ENCODE data around the gene FUS. TPM values are rescaled to one million over a fixed set of nuclear protein-coding genes. Genes with fewer than 3 reads are reported as not detected.
A peak's percentile ranks its signal among the peaks of the same experiment; 100 is the strongest.
"Not testable (repeated sequence)": the region's sequence is repeated elsewhere in the genome, so short reads cannot be mapped to it uniquely, and the experiment has no call there.

The FUS gene
- total and polyA plus RNA-seq, 4 experiments from 2014 or later = 88.1 to 536 (median 332) TPM

DNA sequence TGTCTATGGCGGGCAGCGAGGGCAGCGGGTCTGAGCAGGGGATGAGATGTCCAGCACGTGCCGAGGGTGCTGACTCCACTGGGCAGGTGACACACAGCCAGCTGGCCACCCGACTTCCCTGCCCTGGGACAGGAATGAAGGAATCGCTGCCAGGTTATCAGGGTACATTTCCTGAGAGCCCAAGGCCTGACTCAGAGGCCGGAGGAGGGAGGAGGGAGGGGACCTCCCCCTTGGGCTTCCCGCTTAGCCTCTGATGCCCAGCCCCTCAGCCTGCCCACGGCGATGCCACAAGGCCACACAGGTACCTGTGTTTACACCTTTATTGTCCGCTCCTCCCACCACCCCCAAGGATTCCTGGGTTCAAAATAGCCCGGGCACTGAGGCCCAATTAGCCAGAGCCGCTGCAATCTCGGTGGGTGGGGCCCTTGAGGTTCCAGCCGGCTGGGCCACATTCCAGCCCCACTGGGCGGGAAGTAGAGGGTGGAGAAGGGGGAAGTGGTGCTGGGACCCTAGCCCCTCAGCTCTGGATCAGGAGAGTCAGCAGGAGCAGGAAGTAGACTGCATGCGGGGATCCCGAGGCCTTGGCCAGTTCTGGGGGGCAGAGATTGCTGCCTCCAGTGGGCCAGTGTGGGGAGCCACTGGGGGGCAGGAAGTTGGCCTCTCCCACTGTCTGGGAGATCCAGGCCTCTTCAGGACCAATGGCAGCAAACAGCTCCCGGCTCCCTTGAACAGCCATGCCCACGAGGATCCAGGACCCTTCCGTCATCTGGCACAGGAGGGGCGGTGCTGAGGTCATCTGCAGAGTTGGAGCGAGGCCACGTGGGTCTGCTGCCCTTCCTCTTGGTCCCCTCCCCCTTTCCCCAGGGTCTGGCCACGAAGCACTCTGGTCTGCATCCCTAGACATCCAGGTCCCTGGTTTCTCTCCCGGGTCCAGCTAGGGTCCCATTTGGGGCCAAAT, 41.0 kb upstream of the FUS start:
- ChIA-PET CTCF (ENCODE audit: partially characterized antibody) (no interaction called here), POLR2A (ENCODE audit: partially characterized antibody) (interaction anchor here (0.6 to 6.0 kb wide), 3 partner anchors 8 to 41 kb away, joined by 3 to 121 read pairs (median 3); partner anchors contain the start of genes FUS and KAT8)
- Histone ChIP-seq H3K27ac (ENCODE audit: low read depth, low read length) (no peak overlapping the region), H3K4me1 (ENCODE audit: insufficient read depth, low read length) (peaks cover 15% of the 10 kb centered on the region), H3K27me3 (ENCODE audit: insufficient read depth, low read length) (no peaks in the 10 kb centered on the region), H3K4me3 (ENCODE audit: low read length in 2 of 2) (no peak overlapping the region), H3K36me3 (ENCODE audit: insufficient read depth, low read length) (no peaks in the 10 kb centered on the region), H3K9me3 (ENCODE audit: control insufficient read depth in 1 of 2, low read length in 2 of 2) (no peaks in the 10 kb centered on the region)
- no peak for DNase-seq
- no peaks in the 10 kb centered on the region for H3K27me3 Mint-ChIP-seq
- no peaks in the 10 kb centered on the region for H3K36me3 Mint-ChIP-seq
- no peak overlapping the region for H3K4me3 Mint-ChIP-seq
- intact Hi-C loops (cut with micrococcal nuclease) = no loop called here
- peak overlapping the region in 2 of 7 donors; percentile 8 to 30 for H3K27ac Mint-ChIP-seq
- H3K4me1 Mint-ChIP-seq = peaks cover 3 to 14% (median 10%) of the 10 kb centered on the region in 4 donors
- no peaks in the 10 kb centered on the region for H3K9me3 Mint-ChIP-seq

DNA sequence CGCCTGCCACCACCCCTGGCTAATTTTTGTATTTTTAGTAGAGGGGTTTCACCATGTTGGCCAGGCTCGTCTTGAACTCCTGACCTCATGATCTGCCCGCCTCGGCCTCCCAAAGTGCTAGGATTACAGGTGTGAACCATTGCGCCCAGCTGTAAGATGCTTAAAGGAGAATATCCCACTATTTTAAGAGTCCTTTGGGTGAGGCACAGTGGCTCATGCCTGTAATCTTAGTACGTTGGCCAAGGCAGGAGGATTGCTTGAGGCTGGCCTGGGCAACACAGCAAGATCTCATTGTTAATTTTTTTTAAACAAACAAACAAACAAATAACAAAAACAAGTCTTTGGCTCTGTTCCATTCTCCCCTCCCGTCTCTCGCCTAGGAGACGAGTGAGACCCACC, 38.9 kb upstream of the FUS start:
- intact Hi-C loops (cut with micrococcal nuclease) = not testable (repeated sequence)
- POLR2A ChIA-PET (ENCODE audit: partially characterized antibody) = interaction anchor here (1.8 to 6.0 kb wide), 7 partner anchors 8 to 192 kb away, joined by 5 to 195 read pairs (median 10); partner anchors contain the start of genes FUS, HSD3B7, KAT8 and ORAI3

DNA sequence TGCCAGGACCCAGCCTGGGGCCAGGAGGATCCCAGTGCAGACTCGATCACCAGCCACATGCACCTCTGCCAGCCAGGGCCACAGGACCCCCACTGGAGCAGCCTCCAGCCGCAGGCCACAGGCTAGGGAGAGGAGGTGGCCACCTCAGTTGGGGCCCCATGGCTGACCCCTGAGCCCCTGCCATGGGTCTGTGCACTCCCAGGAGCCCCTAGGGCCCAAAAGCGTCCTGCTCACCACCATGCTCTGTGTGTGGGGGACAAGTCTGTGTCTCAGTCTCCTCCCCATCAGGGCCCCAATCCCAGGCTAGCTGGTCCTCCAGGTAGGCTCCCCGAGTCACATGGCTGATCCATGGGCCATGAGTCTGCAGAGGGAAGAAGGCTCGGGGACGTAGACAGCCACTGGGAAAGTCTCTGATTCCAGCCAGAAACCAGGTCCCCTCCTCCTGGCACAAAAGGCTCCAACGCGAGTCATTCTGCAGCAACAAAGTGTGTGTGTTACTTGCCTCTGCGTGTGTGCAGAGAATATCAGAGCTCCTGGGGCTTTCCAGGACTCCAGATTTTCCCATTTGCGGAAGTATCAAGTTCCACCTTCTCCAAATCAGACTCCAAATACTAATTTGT, 38.3 kb upstream of the FUS start:
- Histone ChIP-seq H3K4me3 (ENCODE audit: low read length in 2 of 2) (peak overlapping the region in 1 of 2 donors; percentile 75), H3K27ac (ENCODE audit: low read depth, low read length) (peak overlapping the region; percentile 42), H3K36me3 (ENCODE audit: insufficient read depth, low read length) (no peaks in the 10 kb centered on the region), H3K4me1 (ENCODE audit: insufficient read depth, low read length) (peaks cover 15% of the 10 kb centered on the region), H3K9me3 (ENCODE audit: control insufficient read depth in 1 of 2, low read length in 2 of 2) (no peaks in the 10 kb centered on the region), H3K27me3 (ENCODE audit: insufficient read depth, low read length) (no peaks in the 10 kb centered on the region)
- ChIA-PET CTCF (ENCODE audit: partially characterized antibody) (interaction anchor here (0.5 to 3.6 kb wide), 42 partner anchors 8 to 727 kb away, joined by 3 to 56 read pairs (median 4); partner anchors contain the start of genes BCKDK, FUS, HSD3B7 and KAT8), POLR2A (ENCODE audit: partially characterized antibody) (interaction anchor here (0.6 to 6.0 kb wide), 35 partner anchors 9 to 736 kb away, joined by 3 to 195 read pairs (median 6); partner anchors contain the start of genes ARMC5, BCKDK, FUS and HSD3B7)
- DNase-seq = no peak
- Mint-ChIP-seq H3K4me3 (peak overlapping the region; percentile 63 to 80 (median 74)), H3K27ac (peak overlapping the region; percentile 72 to 94 (median 91)), H3K9me3 (no peaks in the 10 kb centered on the region), H3K36me3 (no peaks in the 10 kb centered on the region), H3K27me3 (no peaks in the 10 kb centered on the region), H3K4me1 (peaks cover 3 to 14% (median 10%) of the 10 kb centered on the region in 4 donors)
- intact Hi-C loops (cut with micrococcal nuclease) = loop anchor here (1.0 to 2.0 kb wide), 11 partner anchors 24 to 318 kb away; partner anchors contain the start of genes ARMC5, FUS, HSD3B7 and KAT8

More for the DNA sequence above, 38.9 kb upstream of the FUS start:
- peak overlapping the region in 2 of 7 donors; percentile 44 to 70 for H3K27ac Mint-ChIP-seq
- H3K9me3 ChIP-seq (ENCODE audit: control insufficient read depth in 1 of 2, low read length in 2 of 2); H3K27ac ChIP-seq (ENCODE audit: low read depth, low read length); H3K4me3 Mint-ChIP-seq; H3K27me3 Mint-ChIP-seq; H3K27me3 ChIP-seq (ENCODE audit: insufficient read depth, low read length); H3K36me3 Mint-ChIP-seq; H3K36me3 ChIP-seq (ENCODE audit: insufficient read depth, low read length); DNase-seq; H3K9me3 Mint-ChIP-seq; H3K4me3 ChIP-seq (ENCODE audit: low read length in 2 of 2): not testable (repeated sequence)
- H3K4me1 Mint-ChIP-seq = peaks cover 3 to 14% (median 10%) of the 10 kb centered on the region in 4 donors
- H3K4me1 ChIP-seq (ENCODE audit: insufficient read depth, low read length) = peaks cover 15% of the 10 kb centered on the region
- CTCF ChIA-PET (ENCODE audit: partially characterized antibody) = interaction anchor here (2.1 to 2.9 kb wide), 2 partner anchors 30 to 303 kb away, joined by 7 to 10 read pairs; no protein-coding TSS in a partner anchor

- intact Hi-C loops (cut with micrococcal nuclease) = loop anchor here (1.0 to 2.0 kb wide), 11 partner anchors 25 to 317 kb away; partner anchors contain the start of genes ARMC5, FUS, HSD3B7 and KAT8
- peak overlapping the region; percentile 72 to 94 (median 91) for H3K27ac Mint-ChIP-seq
- POLR2A ChIA-PET (ENCODE audit: partially characterized antibody) = interaction anchor here (0.6 to 6.0 kb wide), 43 partner anchors 8 to 735 kb away, joined by 3 to 195 read pairs (median 5); partner anchors contain the start of genes ARMC5, BCKDK, FUS and HSD3B7
Measured at GRCh38 chr16:31142109-31143010, 37.6 kb upstream of the FUS start.

DNA sequence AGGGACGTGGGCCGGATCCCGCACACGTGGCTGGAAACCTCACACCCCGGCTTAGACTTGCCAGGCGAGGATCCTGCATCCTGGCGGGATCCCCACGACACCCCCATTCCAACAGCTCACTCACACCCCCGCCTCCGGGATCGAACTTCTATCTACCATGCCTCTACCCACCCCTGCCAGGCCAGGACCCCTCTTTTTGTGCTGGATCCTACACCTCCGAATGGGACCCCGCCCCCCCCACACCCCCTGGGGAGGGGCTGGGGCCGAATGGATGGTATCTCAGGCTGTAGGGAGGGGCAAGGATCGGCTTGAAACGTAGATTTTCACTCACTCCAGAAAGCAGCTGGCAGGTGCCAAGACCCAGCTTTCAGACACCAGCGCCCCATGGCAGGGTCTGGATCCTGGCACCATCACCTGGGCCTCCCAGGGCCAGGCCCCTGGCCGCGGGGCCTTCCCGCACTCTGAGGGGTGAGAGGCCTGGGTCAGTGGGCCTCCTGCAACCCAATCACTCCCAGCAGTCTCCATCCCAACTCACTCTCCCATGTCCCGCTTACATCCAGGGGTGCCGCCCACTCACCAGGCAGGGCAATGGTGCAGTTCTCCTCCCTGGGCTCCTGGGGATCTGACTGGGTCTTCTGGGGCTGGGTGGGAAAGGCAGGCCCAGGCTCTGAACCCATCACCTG, 36.8 kb upstream of the FUS start:
- Histone ChIP-seq H3K4me1 (ENCODE audit: insufficient read depth, low read length) (peaks cover 15% of the 10 kb centered on the region), H3K27ac (ENCODE audit: low read depth, low read length) (peak overlapping the region; percentile 42), H3K9me3 (ENCODE audit: control insufficient read depth in 1 of 2, low read length in 2 of 2) (no peaks in the 10 kb centered on the region), H3K27me3 (ENCODE audit: insufficient read depth, low read length) (no peaks in the 10 kb centered on the region), H3K4me3 (ENCODE audit: low read length in 2 of 2) (peak overlapping the region in 1 of 2 donors; percentile 75), H3K36me3 (ENCODE audit: insufficient read depth, low read length) (no peaks in the 10 kb centered on the region)
- Mint-ChIP-seq H3K4me1 (peaks cover 3 to 14% (median 10%) of the 10 kb centered on the region in 4 donors), H3K27me3 (peaks cover 0 to 2% of the 10 kb centered on the region in 2 donors), H3K36me3 (no peaks in the 10 kb centered on the region), H3K9me3 (no peaks in the 10 kb centered on the region), H3K4me3 (peak overlapping the region; percentile 27 to 75 (median 48)), H3K27ac (peak overlapping the region in 5 of 7 donors; percentile 22 to 75 (median 43))
- intact Hi-C loops (cut with micrococcal nuclease) = loop anchor here (2.0 kb wide), 1 partner anchor 38 kb away; no protein-coding TSS in a partner anchor
- DNase-seq = no peak
- ChIA-PET CTCF (ENCODE audit: partially characterized antibody) (interaction anchor here (0.6 to 3.6 kb wide), 30 partner anchors 10 to 335 kb away, joined by 3 to 56 read pairs (median 6); partner anchors contain the start of genes BCKDK, FUS, HSD3B7 and KAT8), POLR2A (ENCODE audit: partially characterized antibody) (interaction anchor here (0.6 to 6.0 kb wide), 29 partner anchors 9 to 731 kb away, joined by 3 to 195 read pairs (median 7); partner anchors contain the start of genes ARMC5, FUS, HSD3B7 and KAT8)

More at GRCh38 chr16:31142109-31143010, 37.6 kb upstream of the FUS start:
- H3K4me3 ChIP-seq (ENCODE audit: low read length in 2 of 2) = peak overlapping the region in 1 of 2 donors; percentile 75
- Mint-ChIP-seq H3K9me3 (no peaks in the 10 kb centered on the region), H3K4me1 (peaks cover 3 to 14% (median 10%) of the 10 kb centered on the region in 4 donors), H3K36me3 (no peaks in the 10 kb centered on the region), H3K27me3 (no peaks in the 10 kb centered on the region), H3K4me3 (peak overlapping the region; percentile 63 to 80 (median 74))
- H3K4me1 ChIP-seq (ENCODE audit: insufficient read depth, low read length) = peaks cover 15% of the 10 kb centered on the region
- H3K36me3 ChIP-seq (ENCODE audit: insufficient read depth, low read length) = no peaks in the 10 kb centered on the region
- H3K27ac ChIP-seq (ENCODE audit: low read depth, low read length) = peak overlapping the region; percentile 42
- peak; percentile 94 to 97 (median 96) for DNase-seq
- H3K27me3 ChIP-seq (ENCODE audit: insufficient read depth, low read length) = no peaks in the 10 kb centered on the region
- CTCF ChIA-PET (ENCODE audit: partially characterized antibody) = interaction anchor here (0.5 to 3.6 kb wide), 46 partner anchors 9 to 726 kb away, joined by 3 to 56 read pairs (median 4); partner anchors contain the start of genes BCKDK, FUS, HSD3B7 and KAT8
- H3K9me3 ChIP-seq (ENCODE audit: control insufficient read depth in 1 of 2, low read length in 2 of 2) = no peaks in the 10 kb centered on the region
